HG03442 (cell line): ENCODE measurements around the gene FCRLA.
"Not testable (repeated sequence)": the region's sequence is repeated elsewhere in the genome, so short reads cannot be mapped to it uniquely, and the experiment has no call there.

ENCODE experiments used
- ATAC-seq: cut with Tn5 transposase; IDR thresholded peaks from one replicate; pipeline ENCODE4 v1.9.1; 2021; ENCODE audit warnings: mild to moderate bottlenecking, moderate library complexity; ENCODE audit not compliant: unreplicated experiment

FCRLA gene

DNA sequence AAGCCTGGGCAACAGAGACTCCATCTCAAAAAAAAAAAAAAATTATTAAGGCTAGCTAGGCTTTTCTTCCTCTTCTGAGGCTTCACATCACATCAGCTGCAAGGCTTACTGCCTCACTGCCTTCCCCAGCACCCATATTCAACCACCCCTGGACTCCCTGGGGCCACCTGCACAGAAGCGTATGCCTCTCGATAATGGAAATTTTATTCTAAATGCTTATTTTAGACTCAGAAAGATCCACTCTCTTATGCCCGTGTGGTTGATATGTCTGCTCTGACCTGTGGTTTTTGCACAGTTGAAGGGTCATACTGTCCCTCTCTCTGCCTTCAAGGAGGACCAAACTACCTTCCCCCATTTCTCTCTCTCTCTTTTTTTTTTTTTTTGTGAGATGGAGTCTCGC is 1.5 kb upstream of the FCRLA start:
- no peak for ATAC-seq

- ATAC-seq: no peak
Observed at GRCh38 chr1:161706113-161706481, 932 bp upstream of the FCRLA start.

- ATAC-seq: no peak
Observed at GRCh38 chr1:161707503-161707902, 474 bp downstream of the FCRLA start.

DNA sequence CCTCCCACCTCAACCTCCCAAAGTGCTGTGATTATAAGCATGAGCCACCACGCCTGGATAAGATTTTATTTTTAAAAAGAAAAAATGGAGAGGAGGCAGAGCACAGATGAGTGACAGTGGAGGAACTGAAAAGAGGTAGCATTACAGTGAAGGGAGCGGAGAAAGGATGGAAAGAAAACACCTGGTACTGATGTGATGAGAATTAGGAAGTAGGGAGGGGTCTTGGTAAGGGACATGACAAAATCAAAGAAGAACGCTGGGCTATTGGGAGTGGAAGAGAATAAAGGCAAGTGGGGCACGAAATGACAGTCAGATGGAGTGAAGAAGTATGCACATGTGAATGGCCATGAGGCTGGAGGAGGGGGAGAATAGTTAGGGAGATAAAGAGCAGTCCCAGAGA is 2.3 kb downstream of the FCRLA start:
- no peak for ATAC-seq

GRCh38 chr1:161710560-161710959 is 3.5 kb downstream of the FCRLA start:
- ATAC-seq: no peak

GRCh38 chr1:161718559-161719324 is 11.7 kb downstream of the FCRLA start:
- peak; percentile 57 for ATAC-seq

GRCh38 chr1:161719325-161719611 is 12.2 kb downstream of the FCRLA start:
- ATAC-seq: peak; percentile 37

- no peak for ATAC-seq
Observed at GRCh38 chr1:161720422-161720821, 13.4 kb downstream of the FCRLA start.

GRCh38 chr1:161720956-161721737 is 14.1 kb downstream of the FCRLA start, which contains the start of gene FCRLB:
Gene FCRLB (plus strand): TSS chr1:161721544. CDS start chr1:161722673, 1,129 bp downstream.
- ATAC-seq: no peak

DNA sequence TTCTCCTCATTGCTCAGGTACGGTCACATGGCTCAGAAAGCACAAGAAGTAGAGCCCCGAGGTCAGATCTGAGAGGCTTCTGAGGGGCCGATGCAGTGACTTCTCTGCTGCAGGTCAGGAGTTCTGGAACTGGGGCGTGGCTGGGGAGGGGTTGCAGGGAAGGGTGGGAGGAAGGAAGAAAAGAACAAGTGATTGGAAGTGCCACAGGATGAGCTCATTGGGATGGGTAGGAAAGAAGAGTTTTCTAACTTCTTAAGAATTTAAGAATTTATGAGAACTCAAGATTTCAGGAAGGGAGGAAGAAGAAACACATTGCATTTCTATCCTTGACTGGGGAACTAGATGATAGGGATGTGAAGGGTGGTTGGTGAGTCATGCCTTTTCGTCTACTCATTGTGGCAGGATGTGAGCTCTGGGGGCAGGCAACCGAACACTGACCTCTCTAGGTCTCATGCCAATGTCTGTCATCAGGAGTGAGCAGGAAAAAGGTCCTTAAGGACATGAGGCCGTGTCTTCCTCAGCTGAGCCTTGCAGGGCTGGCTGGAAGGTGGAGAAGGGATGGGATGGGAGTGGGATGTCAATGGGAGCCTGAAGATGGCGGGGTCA is 14.8 kb downstream of the FCRLA start:
- no peak for ATAC-seq

GRCh38 chr1:161722406-161722805 is 15.4 kb downstream of the FCRLA start:
- no peak for ATAC-seq

GRCh38 chr1:161723459-161724141 is 16.6 kb downstream of the FCRLA start:
- no peak for ATAC-seq

GRCh38 chr1:161725258-161725907 is 18.4 kb downstream of the FCRLA start:
- ATAC-seq: not testable (repeated sequence)

GRCh38 chr1:161725908-161726472 is 19.0 kb downstream of the FCRLA start:
- peak; percentile 16 for ATAC-seq

DNA sequence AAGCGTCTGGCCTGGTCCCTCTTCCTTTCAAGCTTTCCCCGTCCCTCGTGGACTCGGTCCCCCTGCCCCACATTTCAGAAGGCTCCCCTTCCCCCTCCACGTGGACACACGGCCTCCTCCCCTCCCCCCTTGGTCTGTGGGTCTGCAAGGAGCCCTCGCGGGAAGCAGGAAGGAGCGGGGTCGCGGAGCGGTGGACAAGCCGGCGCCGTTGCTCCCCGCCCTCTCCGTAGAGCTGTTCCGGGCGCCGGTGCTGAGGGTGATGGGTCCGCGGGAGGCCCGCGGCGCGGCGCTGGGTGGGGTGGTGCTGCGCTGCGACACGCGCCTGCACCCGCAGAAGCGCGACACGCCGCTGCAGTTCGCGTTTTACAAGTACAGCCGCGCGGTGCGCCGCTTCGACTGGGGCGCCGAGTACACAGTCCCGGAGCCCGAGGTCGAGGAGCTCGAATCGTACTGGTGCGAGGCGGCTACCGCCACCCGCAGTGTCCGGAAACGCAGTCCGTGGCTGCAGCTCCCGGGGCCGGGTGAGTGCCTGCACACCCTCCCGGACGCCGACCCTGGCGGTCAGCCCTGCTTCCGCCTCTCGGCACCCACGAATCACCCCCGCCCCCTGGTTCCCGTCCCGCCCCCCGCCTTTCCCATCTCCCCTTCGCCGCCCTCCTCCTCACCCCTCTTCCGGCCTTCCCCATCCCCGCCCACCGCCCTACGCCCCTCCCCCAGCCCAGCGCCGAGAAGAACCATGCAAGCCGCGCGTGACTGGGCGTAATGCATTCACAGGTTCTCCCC is 19.6 kb downstream of the FCRLA start:
- peak; percentile 50 for ATAC-seq

DNA sequence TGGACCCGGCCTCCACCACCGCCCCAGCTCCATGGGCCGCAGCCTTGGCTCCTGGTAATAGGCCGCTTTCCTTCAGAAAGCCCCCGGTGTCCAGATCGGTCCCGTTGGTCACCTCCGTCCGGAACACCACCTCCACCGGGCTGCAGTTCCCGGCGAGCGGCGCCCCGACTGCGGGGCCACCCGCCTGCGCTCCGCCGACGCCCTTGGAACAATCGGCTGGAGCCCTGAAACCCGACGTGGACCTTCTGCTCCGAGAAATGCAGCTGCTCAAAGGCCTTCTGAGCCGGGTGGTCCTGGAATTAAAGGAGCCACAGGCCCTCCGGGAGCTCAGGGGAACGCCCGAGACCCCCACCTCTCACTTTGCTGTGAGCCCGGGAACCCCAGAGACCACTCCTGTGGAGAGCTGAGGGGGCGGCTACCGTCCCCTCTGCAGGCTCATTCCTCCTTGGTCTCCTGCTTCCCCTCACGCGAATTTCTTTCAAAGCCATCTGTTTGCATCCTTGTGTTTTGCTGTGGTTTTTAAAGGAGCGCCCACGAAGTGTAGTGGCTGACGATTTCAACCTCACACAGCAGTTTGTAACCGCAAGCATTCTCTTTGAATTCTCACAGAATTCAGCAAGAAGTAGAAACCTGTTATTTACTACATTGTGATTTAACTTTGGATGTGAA is 20.4 kb downstream of the FCRLA start:
- no peak for ATAC-seq

DNA sequence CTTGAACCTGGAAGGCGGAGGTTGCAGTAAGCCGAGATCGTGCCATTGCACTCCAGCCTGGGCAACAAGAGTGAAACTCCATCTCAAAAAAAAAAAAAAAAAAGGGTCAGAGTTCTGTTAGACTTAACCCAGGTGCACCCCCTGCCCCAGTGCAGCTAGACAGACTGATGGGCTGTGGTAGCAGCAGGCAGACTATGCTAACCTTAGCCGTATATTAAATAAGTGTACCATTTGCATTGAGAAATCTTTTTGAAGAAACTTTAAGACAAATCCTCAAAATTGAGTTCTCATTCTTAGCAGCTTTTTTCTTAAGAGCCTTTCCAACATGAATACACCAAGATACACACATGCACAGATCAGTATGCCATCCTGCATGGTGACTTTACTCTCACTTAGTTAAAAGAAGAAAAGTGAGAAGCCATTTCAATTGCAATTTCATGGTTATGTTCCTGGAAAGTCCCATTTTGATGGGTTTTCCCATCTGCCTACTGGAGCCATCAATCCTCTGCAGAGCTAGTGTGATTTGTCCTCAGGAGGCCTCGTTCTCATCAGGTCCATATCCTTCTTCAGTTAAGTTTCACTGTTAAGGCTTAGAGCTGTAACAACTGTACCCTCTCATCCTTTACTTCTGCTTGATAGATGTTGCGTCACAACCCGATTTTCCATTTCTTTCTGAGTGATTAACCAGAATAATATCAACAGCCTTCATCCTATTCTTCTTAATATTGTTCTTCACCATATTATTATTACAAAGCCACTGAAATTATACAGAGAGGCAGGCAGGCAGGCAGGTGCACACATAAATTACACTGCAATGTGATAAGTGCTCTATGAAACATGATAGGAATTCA is 21.6 kb downstream of the FCRLA start:
- ATAC-seq: no peak

- ATAC-seq: no peak
Observed at GRCh38 chr1:161730050-161730564, 23.1 kb downstream of the FCRLA start.
